ENCODE measurements around the gene RAB4A.

- TF ChIP-seq CTCF (IDR thresholded peaks at IDR 0.05; ENCODE audit: insufficient read depth, low read length, poor library complexity, severe bottlenecking), result no peak
- no peak for TF ChIP-seq EZH2phosphoT487 (conservative IDR thresholded peaks at IDR 0.05; ENCODE audit: low read length)
Observed at GRCh38 chr1:229309684-229310083, 38.8 kb downstream of the RAB4A start.

Measured in SU-DHL-6 (cell line).